Glutamatergic neuron (in vitro differentiated cells): Measurements from ENCODE around the gene TRABD. TPM values are rescaled to one million over a fixed set of nuclear protein-coding genes. Genes with fewer than 3 reads are reported as not detected.
A peak's percentile ranks its signal among the peaks of the same experiment; 100 is the strongest.

Experiments used
- DNase-seq: peaks from one replicate; pipeline ENCODE4 v3.0.0; 2022
- H3K27ac Mint-ChIP-seq: one replicate; pipeline ENCODE4 v1.8.0; 2020; ENCODE audit warnings: mild to moderate bottlenecking, mixed read lengths, inconsistent platforms; ENCODE audit not compliant: unreplicated experiment
- H3K27me3 Mint-ChIP-seq: one replicate; pipeline ENCODE4 v1.8.0; 2020; ENCODE audit warnings: mild to moderate bottlenecking, moderate library complexity, mixed read lengths, inconsistent platforms; ENCODE audit not compliant: unreplicated experiment
- H3K36me3 Mint-ChIP-seq: one replicate; pipeline ENCODE4 v1.8.0; 2020; ENCODE audit warnings: mild to moderate bottlenecking, mixed read lengths, inconsistent platforms; ENCODE audit not compliant: unreplicated experiment
- H3K4me1 Mint-ChIP-seq: one replicate; pipeline ENCODE4 v1.8.0; 2020; ENCODE audit warnings: mild to moderate bottlenecking, low read depth, mixed read lengths, inconsistent platforms; ENCODE audit not compliant: unreplicated experiment
- H3K4me3 Mint-ChIP-seq: one replicate; pipeline ENCODE4 v1.8.0; 2020; ENCODE audit warnings: mild to moderate bottlenecking, mixed read lengths, inconsistent platforms; ENCODE audit not compliant: unreplicated experiment
- H3K9me3 Mint-ChIP-seq: one replicate; pipeline ENCODE4 v1.8.0; 2020; ENCODE audit warnings: mild to moderate bottlenecking, moderate library complexity, mixed read lengths, inconsistent platforms; ENCODE audit not compliant: unreplicated experiment
- total RNA-seq: library from RNA; stranded (reverse); fragmentation: NEBNext Ultra II Directional; extraction: Animal tissue kit (Norgen Biotek cat#: 25700); gene quantifications from one replicate; pipeline ENCODE4 v1.2.1, GENCODE V29; 2021; ENCODE audit not compliant: unreplicated experiment
- TF ChIP-seq, protein P1 (sequence below): fragments of 200-600 bp; sonication (generic); IDR thresholded peaks from one replicate; pipeline ENCODE4 v1.5.0; 2021; ENCODE audit not compliant: partially characterized antibody, unreplicated experiment

TRABD gene
- total RNA-seq, 1 donor from 2014 or later, result 31.3 TPM

DNA sequence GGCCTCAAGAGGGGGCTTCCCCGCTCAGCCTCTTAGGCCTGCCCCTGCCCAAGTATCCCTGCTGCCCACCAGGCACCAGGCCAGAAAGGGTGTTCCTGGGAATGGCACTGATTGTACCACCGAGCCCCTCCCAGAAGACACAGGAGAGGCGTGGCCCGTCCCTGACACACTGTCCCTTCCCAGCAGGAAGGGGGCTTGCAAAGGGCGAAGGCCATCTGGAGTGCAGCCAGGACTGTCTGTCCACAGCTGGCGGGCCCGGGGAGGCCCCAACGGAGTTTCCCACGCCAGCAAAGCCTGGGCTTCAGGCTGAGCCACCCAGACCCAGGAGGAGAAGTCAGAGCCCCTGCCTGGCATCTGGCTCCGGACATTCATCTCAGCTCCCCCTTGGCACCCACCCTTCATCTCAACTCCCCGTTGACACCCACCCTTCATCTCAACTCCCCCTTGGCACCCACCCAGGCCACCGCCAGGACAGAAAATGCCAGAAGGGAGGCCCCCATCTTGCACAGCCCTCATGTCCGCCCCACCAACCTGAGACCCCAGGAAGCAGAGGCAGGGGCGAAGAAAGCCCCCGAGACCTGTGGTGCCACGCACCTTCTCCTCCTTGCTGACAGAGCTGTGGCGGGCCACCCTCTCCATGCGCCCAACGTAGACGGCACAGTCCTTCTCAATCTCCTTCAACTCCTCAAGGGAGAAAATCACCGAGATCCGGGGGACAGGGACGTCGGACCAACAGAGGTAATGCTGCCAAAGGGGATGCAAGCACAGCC, 39.7 kb downstream of the TRABD start:
- peaks cover 11% of the 10 kb centered on the region for H3K27me3 Mint-ChIP-seq
- H3K36me3 Mint-ChIP-seq, result no peaks in the 10 kb centered on the region
- H3K9me3 Mint-ChIP-seq, result peaks cover 15% of the 10 kb centered on the region
- no peak overlapping the region for H3K27ac Mint-ChIP-seq
- peaks cover 1% of the 10 kb centered on the region for H3K4me1 Mint-ChIP-seq
- TF ChIP-seq, protein P1, sequence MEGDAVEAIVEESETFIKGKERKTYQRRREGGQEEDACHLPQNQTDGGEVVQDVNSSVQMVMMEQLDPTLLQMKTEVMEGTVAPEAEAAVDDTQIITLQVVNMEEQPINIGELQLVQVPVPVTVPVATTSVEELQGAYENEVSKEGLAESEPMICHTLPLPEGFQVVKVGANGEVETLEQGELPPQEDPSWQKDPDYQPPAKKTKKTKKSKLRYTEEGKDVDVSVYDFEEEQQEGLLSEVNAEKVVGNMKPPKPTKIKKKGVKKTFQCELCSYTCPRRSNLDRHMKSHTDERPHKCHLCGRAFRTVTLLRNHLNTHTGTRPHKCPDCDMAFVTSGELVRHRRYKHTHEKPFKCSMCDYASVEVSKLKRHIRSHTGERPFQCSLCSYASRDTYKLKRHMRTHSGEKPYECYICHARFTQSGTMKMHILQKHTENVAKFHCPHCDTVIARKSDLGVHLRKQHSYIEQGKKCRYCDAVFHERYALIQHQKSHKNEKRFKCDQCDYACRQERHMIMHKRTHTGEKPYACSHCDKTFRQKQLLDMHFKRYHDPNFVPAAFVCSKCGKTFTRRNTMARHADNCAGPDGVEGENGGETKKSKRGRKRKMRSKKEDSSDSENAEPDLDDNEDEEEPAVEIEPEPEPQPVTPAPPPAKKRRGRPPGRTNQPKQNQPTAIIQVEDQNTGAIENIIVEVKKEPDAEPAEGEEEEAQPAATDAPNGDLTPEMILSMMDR, result no peak
- H3K4me3 Mint-ChIP-seq, result no peak overlapping the region
- DNase-seq, result peak; percentile 30

DNA sequence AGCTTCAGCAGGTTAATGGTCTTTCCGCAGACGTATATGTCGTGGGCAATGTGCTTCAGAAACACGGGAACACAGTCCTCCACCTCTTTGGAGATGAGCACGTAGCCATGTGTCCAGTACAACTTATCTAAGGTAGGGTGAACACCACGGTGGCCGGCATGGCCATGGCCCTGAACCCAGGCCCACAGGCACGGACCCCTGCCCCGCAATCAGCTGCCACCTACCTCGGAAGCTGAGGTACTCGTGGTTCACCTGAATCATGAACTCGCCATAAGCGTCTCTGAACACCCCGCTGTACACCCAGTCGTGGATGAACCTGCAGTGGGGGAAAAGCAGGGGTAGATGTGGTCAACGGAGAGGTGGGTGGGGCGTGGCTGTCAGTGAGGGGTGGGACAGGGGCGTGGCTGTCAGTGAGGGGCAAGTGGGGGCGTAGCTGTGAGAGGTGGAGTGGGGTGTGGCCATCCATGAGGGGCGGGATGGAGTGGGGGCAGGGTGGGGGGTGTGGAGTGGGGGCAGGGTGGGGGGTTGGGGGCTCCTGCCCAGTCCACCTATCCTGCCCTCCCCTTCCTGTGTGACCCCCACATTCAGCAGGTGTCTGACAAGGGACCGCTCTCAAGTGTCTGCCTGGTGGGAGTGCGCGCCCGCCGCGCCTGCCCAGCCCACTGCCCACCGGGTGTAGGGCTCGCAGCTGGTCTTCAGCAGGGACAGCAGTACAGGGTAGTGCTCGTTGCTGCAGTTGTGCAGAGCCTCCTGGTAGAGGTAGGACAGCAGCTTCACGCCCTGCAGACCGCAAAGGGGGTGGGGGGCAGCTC, 40.6 kb downstream of the TRABD start:
- H3K9me3 Mint-ChIP-seq, result peaks cover 13% of the 10 kb centered on the region
- DNase-seq, result peak; percentile 11
- no peaks in the 10 kb centered on the region for H3K36me3 Mint-ChIP-seq
- H3K27ac Mint-ChIP-seq, result no peak overlapping the region
- H3K4me1 Mint-ChIP-seq, result peaks cover 1% of the 10 kb centered on the region
- TF ChIP-seq, protein P1, result no peak
- no peak overlapping the region for H3K4me3 Mint-ChIP-seq
- H3K27me3 Mint-ChIP-seq, result peaks cover 9% of the 10 kb centered on the region

DNA sequence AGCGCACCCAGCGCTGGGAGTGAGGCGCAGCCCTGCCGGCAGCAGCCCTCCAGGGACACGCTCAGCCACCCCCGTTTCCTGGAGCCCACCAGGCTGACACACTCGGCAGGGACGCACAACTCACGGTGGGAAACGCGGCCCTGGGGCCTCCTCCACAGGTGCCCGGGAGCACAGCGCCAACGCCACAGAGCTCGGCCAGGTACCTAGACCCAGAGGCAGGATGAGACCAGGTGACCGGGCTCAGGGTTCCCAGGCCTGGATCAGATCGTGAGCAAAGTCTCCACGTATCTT, 41.1 kb downstream of the TRABD start:
- Mint-ChIP-seq H3K9me3 (peaks cover 13% of the 10 kb centered on the region), H3K4me3 (no peak overlapping the region), H3K36me3 (no peaks in the 10 kb centered on the region), H3K27me3 (peaks cover 9% of the 10 kb centered on the region), H3K4me1 (peaks cover 1% of the 10 kb centered on the region), H3K27ac (no peak overlapping the region)
- DNase-seq, result peak; percentile 11
- TF ChIP-seq, protein P1, result no peak

DNA sequence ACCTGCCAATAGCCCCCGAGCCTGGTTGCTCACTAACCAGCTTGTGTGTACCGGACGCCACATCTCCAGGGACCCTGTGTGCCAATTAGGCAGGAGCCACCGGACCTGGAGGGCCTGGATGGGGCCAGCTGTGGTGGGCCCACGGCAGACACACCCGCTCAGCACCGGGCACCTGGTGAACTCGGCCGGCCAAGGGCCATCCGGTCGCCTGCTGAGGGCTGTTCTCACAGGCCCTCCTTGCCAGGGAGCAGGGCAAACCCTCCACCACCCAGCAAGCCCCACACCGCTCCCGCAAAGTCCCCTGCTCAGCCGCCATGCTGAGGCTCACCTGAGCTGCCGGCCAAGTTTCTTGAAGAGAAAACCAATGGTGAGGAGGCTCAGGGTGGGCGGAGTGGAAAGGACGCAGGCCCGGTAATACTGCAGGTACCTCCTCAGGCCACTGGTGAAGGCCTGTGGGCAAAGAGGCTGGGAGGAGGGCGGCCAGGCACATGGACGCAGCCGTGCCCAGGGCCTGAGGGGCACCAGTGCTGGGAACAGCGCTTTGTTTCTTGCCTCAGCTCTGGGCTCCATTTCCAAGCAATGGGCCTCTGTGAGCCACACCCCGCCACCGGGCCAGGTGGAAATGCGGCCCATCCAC, 42.0 kb downstream of the TRABD start:
- H3K4me3 Mint-ChIP-seq, result no peak overlapping the region
- H3K9me3 Mint-ChIP-seq, result peaks cover 13% of the 10 kb centered on the region
- TF ChIP-seq, protein P1, result no peak
- H3K36me3 Mint-ChIP-seq, result no peaks in the 10 kb centered on the region
- no peak overlapping the region for H3K27ac Mint-ChIP-seq
- H3K27me3 Mint-ChIP-seq, result peaks cover 9% of the 10 kb centered on the region
- H3K4me1 Mint-ChIP-seq, result peaks cover 1% of the 10 kb centered on the region
- no peak for DNase-seq
